HG03039 (cell line): ENCODE results near the gene HOGA1.
"Not testable (repeated sequence)": the region's sequence is repeated elsewhere in the genome, so short reads cannot be mapped to it uniquely, and the experiment has no call there.

Experiments
- ATAC-seq: cut with Tn5 transposase; IDR thresholded peaks from one replicate; pipeline ENCODE4 v1.9.1; 2021; ENCODE audit warnings: mild to moderate bottlenecking, moderate library complexity; ENCODE audit not compliant: unreplicated experiment

The HOGA1 gene

DNA sequence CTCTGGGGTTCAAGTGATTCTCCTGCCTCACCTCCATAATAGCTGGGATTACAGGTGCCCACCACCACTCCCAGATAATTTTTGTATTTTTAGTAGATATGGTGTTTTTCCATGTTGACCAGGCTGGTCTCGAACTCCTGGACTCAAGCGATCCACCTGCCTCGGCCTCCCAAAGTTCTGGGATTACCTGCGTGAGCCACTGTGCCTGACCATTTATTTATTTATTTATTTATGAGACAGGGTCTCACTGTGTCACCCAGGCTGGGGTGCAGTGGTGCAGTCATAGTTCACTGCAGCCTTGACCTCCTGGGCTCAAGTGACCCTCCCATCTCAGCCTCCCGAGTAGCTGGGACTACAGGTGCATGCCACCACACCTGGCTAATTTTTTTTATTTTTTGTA, 29.9 kb upstream of the HOGA1 start:
- not testable (repeated sequence) for ATAC-seq

DNA sequence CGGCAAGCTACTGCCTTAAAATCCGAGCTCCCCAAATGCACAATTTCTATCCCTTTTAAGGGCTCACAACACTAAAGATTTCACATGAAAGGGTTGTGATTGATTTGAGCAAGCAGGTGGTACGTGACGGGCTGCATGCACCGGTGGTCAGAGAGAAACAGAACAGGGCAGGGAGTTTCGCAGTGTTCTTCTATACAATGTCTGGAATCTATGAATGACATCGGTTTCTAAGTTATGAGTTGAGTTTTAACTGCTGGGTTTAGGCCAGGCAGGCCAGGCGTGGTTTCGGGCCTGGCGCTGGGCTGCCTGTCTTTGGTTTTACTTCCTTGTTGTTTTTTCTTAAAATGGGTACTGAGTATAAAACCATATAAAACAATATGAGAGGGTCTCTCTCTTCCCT, 28.6 kb upstream of the HOGA1 start:
- ATAC-seq: not testable (repeated sequence)

DNA sequence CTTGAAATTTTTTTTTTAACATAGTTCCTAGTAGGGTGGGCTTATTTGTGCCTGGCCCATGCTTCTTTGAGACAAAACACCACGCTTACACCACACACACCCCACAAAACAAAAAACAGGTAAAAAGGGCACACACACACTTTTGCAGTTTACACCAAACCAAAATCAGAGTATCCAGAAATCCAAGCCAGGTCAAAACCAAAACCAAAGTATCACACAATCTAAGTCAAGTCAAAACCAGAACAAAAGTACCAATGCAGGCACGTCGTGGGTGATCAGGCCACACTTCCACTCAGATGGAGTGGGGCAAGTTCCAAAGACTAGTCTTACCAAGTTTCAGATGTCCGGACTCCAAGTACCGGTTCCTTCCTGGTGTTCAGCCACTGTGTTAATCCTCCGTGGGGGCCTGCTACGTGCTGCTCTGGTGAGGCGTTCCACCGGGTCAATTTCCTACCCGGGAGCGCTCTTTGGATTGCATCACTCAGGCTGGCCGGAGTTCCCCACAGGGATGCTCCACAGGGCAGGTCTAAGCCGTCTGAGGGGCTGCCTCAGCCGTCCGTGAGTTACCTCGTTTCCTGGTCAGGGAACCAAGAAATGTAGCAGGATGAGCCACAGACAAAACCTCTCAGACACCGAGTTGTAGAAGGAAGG, 23.3 kb upstream of the HOGA1 start:
- not testable (repeated sequence) for ATAC-seq

DNA sequence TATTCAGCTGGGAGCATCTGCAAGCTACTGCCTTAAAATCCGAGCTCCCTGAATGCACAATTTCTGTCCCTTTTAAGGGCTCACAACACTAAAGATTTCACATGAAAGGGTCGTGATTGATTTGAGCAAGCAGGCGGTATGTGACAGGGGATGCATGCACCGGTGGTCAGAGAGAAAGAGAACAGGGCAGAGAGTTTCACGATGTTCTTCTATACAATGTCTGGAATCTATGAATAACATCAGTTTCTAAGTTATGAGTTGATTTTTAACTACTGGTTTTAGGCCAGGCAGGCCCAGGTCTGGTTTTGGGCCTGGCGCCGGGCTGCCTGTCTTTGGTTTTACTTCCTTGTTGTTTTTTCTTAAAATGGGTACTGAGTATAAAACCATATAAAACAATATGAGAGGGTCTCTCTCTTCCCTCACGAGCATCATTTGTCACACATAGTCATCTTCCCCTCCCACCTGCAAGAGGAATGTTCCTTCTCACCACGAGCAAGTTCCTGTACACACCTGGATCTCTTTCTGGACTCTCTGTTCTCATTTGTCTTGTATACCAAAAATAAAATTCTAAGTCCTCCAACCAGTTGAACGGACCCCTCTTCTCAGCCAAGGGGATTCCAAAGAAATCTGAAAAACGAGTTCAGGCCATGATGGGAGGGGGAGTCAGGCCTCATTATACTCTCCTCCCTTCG, 22.7 kb upstream of the HOGA1 start:
- ATAC-seq: not testable (repeated sequence)

DNA sequence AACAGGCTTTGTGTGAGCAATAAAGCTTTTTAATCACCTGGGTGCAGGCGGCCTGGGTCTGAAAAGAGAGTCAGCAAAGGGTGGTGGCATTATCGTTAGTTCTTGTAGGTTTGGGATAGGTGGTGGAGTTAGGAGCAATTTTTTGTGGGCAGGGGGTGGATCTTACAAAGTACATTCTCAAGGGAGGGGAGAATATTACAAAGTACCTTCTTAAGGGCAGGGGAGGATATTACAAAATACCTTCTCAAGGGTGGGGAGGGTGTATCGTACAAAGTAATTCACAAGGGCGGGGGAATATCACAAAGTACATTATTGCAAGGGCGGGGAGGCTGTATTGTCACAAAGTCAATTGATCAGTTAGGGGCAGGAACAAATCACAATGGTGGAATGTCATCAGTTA, 21.9 kb upstream of the HOGA1 start:
- ATAC-seq: not testable (repeated sequence)

DNA sequence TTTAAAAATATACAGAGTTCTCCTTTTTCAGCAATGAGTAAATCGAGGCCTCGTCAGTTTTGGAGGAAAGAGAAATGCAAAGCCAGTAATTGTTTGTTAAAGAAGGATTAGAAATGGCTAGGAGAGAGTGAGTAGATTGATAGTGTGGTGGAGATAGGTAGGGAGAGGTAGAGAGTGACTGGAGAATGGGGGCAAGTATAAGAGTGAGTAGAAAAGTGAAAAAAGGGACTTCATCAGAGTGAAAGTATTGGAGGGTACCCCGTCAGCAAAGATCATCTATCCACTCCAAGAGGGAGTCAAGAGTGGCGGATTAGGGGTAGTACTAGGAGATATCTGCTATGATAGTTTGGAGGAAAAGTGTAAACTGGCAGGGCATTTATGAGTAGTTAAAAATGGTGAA, 20.9 kb upstream of the HOGA1 start:
- no peak for ATAC-seq

DNA sequence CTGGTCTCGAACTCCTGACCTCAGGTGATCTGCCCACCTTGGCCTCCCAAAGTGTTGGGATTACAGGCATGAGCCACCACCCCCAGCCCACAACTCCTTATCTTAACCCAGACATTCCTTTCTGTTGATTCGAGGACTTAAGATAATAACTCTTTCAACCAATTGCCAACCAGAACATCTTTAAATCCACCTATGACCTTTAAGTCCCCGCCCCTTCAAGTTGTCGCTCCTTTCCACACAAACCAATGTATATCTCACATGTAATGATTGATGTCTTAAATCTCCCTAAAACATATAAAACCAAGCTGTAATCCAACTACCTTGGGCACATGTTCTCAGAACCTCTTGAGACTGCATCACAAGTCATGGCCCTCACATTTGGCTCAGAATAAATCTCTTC, 19.4 kb upstream of the HOGA1 start:
- no peak for ATAC-seq

DNA sequence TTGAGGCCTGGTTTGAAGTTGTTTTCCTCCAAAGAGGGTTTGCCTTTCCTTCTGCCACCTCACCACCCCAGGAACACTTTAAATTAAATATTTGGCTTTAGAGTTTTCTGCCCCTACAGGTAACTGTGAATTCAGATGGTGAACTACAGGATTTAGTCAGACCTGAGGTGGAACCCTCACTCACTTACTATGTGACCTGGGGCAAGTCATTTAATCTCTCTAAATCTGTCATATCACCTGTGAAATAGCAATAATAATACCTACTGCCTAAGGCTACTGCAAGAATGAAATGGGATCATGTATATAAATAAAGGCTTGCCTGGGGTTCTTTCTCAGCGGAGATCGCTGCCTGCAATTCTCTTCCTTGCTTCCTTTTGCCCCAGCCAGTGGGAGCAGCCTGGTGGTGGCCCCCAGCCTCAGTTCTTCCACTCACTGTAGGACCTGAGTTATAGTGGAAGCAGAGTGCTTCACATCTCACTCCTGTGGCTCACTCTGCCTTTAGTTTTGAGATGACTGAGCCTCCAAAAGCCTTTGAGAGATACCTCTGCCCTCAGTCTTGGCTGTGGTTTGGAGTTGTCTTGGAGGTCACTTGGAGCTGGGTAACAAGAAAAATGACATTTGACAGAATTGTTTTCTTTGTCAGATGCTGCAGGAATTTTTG, 17.7 kb upstream of the HOGA1 start:
- ATAC-seq: no peak

DNA sequence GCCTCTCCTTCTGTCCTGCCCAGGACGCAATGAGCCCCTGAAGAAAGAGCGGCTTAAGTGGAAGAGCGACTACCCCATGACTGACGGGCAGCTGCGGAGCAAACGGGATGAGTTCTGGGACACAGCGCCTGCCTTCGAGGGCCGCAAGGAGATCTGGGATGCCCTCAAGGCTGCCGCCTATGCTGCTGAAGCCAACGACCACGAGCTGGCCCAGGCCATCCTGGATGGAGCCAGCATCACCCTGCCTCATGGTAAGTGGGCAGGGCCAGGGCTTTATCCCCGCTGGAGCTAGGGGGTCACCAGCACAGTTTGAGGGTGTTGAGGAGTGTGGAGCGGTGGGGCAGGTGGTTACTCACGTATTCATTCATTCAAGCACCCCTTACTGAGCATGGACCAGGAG, 16.3 kb upstream of the HOGA1 start:
- ATAC-seq: no peak

DNA sequence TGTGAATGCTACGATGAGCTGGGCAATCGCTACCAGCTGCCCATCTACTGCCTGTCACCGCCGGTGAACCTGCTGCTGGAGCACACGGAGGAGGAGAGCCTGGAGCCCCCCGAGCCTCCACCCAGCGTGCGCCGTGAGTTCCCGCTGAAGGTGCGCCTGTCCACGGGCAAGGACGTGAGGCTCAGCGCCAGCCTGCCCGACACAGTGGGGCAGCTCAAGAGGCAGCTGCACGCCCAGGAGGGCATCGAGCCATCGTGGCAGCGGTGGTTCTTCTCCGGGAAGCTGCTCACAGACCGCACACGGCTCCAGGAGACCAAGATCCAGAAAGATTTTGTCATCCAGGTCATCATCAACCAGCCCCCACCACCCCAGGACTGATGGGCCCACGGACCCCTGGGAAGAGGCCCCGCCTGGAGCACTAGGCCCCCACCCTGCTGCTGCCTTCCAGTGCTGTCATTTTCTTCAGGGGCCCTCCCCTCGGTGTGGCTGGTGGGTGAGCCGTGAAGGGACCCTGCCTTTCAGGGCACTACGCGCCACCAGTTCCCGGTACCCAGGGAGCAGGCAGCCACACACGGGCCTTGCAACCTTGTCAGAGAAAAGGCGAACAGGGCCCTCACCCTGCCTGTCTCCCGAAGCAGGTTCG, 13.9 kb upstream of the HOGA1 start:
- no peak for ATAC-seq

DNA sequence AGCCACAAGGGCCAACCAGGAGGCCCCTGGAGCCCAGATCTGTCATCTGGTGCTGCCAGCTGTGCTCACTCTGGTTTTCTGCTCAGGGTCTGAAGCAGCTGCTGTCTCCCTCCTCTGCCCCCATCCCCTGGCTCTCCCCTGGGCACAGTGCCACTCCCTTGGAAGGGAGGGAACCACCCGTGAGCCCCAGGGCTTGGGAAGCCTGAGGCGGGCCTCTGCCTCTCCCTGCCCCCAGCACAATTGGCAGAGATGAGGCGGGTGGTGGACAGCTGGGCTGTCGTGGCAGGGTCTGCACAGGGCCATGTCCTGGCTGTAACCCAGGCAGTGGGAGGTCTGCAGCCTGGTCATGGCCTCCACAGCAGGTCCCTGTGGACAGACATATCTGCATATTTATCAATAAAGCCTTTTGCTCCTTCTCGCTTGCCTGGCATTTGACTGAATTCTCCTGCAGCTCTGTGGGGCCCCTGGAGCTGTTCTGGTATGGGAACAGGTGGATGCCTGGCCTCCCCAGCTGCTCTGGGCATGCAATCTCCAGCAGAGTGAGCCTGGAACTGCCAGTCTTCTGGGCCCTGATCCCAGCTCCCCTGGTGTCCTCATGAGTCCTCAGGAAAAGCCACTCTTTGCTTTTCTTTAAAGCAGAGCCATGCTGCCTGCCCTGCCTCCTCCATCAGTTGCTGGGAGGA, 13.3 kb upstream of the HOGA1 start:
- ATAC-seq: no peak

DNA sequence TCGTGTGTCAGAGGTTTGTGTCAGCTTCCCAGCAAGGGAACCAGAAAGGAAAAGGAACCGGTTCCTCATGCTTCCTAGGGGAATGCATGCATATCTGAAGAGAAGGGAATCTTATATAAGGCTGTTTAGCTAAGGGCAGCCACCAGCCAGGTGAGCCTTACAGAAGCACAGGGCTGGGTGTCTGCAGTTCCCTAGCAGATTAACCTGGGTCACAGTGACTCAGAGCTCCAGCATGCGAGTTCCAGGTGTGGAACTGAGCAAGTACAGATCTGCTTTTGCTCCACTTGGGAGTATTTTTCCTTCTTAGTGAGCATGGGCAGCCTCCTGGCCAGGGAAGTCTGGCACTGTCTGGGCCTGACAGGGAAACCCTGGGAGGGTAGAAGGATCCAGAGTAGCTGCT, 12.6 kb upstream of the HOGA1 start:
- no peak for ATAC-seq

DNA sequence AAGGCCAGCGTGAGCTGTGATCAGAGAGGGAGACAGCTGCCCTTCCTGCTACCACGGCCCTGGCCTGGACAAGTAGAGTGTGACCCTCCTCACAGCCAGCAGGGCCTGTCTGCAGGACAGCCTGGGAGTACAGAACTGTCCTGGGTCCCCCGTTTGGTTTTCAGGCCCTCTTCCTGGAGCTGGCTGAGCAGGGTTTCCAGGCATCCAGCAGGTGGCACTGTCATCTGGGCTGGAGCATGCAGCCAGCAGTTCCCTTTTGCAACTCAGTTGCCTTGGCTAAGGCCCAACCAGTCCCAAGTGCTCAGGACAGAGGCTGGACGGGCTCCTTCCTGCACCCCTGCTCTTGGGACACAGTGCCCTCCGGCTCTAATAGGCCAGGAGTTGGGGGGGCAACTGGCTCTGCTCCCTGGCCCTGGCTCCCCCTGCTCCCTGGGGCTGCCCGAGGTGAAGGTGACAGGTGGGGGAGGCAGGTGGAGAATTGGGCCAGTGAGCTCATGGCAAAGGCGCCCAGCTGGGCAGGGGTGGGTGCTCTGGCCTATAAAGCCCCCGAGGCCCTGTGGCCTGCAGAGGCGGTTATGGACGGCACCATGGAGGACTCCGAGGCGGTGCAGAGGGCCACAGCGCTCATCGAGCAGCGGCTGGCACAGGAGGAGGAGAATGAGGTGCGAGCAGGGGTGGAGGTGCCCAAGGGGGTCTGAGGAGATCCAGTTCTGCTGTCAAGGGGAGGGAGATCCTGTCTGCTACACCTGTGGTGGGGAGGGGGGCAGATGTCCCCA, 11.8 kb upstream of the HOGA1 start, which contains the start of gene ANKRD2:
Gene ANKRD2, plus strand, starts transcription at position 566 of the 776 bp plus-strand sequence. Its CDS starts 10 bp downstream, at position 576.
- ATAC-seq: no peak

DNA sequence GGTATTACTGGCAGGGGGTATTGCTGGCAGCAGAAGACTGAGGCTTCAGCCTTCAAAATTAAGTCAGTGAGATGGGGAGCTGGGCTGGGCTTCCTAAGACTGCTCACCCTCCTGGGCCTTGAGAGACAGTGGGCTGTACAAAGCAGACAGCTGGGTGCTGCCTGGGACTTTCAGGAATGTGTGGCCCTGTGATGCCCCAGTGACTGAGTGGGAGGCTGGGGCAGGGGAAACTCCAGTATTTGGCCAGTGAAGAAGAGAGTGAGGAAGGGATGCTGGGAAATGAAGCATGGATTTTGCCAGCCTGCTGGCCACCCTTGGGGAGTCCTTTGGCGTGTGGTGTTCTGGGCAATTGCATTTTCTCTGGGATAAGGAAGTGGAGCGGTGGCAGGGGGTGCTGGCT, 11.2 kb upstream of the HOGA1 start:
- no peak for ATAC-seq

DNA sequence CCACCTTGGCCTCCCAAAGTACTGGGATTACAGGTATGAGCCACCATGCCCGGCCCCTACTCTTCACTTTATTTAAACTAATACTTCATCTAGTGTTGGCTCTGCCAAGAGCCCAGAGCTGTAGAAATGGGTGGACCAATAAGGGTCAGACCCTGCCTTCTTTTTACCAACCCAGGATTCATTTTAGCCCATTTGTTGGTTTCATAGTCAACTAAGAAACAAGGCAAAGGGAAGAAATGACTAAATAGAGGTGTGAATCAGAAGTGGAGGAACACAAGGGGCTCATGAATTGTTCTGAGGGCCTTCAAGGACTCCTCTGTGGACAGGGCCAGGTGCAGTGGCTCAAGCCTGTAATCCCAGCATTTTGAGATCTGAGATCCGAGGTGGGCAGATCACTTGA, 10.5 kb upstream of the HOGA1 start:
- no peak for ATAC-seq

DNA sequence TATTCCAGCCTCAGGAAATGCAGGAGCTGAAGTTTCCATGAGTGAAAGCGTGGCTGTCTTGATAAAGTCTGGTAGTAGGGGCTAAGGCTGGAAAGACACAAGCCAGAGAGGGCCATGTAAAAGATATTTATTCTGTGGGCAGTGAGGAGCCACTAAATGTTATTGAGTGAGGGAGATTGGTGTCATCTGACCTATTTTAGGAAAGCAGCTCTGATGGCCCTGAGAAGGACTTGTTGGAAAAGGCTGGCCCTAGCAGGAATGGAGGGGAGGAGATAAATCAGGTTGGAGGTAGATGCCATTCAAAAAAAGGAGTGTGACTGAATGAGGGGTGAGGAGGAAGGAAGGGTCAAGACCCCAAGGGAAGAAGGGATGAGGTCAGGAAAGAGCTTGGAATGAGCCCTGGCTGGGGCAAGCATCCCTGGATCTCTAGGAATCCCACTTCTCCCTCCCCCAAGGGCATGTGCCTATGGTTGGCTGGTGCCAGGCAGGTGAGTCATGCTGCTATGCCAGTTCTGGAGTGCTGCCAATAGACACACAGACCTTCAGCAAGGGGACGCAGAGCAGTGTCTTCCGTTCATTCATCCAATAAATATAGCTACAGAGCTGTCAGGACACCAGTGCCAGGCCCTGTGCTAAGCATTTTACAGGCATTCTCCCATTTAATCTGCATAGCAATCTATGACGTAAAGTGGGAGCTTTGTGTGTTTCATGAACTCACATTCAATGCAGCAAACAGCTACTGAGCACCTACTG, 9.6 kb upstream of the HOGA1 start:
- no peak for ATAC-seq

DNA sequence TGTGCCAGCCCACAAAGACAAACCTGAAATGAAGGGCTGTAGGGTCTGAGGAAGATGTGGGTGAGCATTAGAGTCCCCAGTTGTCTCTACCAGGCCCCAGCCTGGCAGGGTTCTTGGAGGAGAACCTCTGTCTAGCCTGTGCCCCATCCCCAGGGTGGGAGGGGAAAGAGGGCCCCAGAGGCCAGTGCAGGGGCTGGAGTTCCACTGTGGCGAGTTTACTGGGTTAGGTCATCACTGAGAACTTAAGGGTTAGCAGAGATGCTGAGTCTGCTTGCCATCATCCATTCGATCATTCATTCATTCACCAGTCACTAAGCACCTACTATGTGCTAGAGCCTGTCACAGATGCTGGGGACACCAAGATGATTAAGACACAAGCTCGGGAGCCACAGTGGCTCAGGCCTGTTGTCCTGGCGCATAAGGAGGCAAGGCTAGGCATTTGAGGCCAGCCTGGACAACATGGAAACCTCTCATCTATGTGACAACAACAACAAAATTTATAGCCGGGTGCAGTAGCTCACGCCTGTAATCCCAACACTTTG, 9.0 kb upstream of the HOGA1 start:
- ATAC-seq: no peak

DNA sequence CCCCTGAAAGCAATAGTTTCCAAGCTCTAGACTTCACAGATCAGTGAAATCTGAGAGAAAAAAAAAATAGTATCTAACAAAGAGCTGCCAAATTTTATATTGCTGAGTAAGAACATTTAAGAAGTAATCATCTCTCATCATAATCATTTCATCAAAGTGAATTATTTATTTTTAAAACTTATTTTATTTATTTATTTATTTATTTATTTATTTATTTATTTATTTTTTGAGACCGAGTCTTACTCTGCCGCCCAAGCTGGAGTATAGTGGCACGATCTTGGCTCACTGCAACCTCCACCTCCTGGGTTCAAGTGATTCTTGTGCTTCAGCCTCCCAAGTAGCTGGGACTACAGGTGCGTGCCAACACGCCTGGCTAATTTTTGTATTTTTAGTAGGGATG, 7.7 kb upstream of the HOGA1 start:
- not testable (repeated sequence) for ATAC-seq

DNA sequence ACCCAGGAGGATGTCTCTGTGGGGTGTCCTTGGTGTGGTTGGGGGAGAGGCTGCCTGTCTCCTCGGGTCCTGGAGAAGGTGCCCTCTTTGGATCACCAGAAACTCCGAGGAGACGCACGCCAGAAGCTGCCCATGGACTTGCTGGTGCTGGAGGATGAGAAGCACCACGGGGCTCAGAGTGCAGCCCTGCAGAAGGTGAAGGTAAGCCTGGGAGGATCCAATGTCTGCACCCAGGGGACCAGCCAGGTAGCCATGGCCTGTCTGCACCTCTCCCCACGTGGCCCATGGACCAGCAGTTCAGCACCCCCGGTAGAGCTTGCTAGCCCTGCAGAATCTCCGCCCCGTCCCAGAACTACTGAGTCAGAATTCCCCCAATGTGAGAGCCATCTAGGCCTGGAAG, 6.5 kb upstream of the HOGA1 start:
- ATAC-seq: no peak
